Measurements from ENCODE around the gene MARF1. TPM values are rescaled to one million over a fixed set of nuclear protein-coding genes. Genes with fewer than 3 reads are reported as not detected.
"Not testable (repeated sequence)": the region's sequence is repeated elsewhere in the genome, so short reads cannot be mapped to it uniquely, and the experiment has no call there.

The MARF1 gene
- total RNA-seq, result 16.0 TPM

- intact Hi-C loops (cut with DNase I), result loop anchor here (2.0 kb wide), 3 partner anchors 30 to 552 kb away; no protein-coding TSS in a partner anchor
- Histone ChIP-seq H3K27ac (peak within 1 kb of the TSS; percentile 98), H3K36me3 (peaks cover 9 to 11% of the 10 kb centered on the region in 2 donors), H3K4me3 (peak within 1 kb of the TSS; percentile 92 to 96), H3K4me1 (peaks cover 0 to 12% of the 10 kb centered on the region in 2 donors), H3K27me3 (no peaks in the 10 kb centered on the region), H3K9me3 (no peaks in the 10 kb centered on the region)
- peak in 2 of 3 experiments; percentile 42 to 65 for TF ChIP-seq CTCF (IDR thresholded peaks at IDR 0.05)
- peak; percentile 83 to 98 for DNase-seq (ENCODE audit: low spot score in 2 of 2)
Observed at GRCh38 chr16:15643048-15643945, at the start of gene MARF1. TSS of gene MARF1 (minus strand) at chr16:15643154. CDS start at chr16:15639233, 3,921 bp downstream.

- H3K27me3 ChIP-seq; H3K4me1 ChIP-seq; H3K4me3 ChIP-seq; H3K27ac ChIP-seq; H3K9me3 ChIP-seq; DNase-seq (ENCODE audit: low spot score in 2 of 2); intact Hi-C loops (cut with DNase I): not testable (repeated sequence)
- peaks cover 47 to 78% of the 10 kb centered on the region in 2 donors for H3K36me3 ChIP-seq
Observed at GRCh38 chr16:15692508-15692907, 49.6 kb upstream of the MARF1 start.

GRCh38 chr16:15691046-15691445 is 48.1 kb upstream of the MARF1 start:
- Histone ChIP-seq H3K4me1 (peaks cover 0 to 7% of the 10 kb centered on the region in 2 donors), H3K36me3 (peaks cover 39 to 79% of the 10 kb centered on the region in 2 donors), H3K9me3 (no peaks in the 10 kb centered on the region), H3K27ac (peak overlapping the region; percentile 61 to 76), H3K4me3 (no peak overlapping the region), H3K27me3 (no peaks in the 10 kb centered on the region)
- intact Hi-C loops (cut with DNase I), result no loop called here
- TF ChIP-seq CTCF (IDR thresholded peaks at IDR 0.05), result no peak
- no peak for DNase-seq (ENCODE audit: low spot score in 2 of 2)

- H3K27ac ChIP-seq, result peak overlapping the region; percentile 61 to 76
Observed at GRCh38 chr16:15690296-15690695, 47.3 kb upstream of the MARF1 start.

GRCh38 chr16:15689290-15689689 is 46.3 kb upstream of the MARF1 start:
- H3K36me3 ChIP-seq, result peaks cover 33 to 66% of the 10 kb centered on the region in 2 donors
- H3K4me3 ChIP-seq, result no peak overlapping the region
- no peaks in the 10 kb centered on the region for H3K9me3 ChIP-seq
- intact Hi-C loops (cut with DNase I), result no loop called here
- no peak for TF ChIP-seq CTCF (IDR thresholded peaks at IDR 0.05)
- peaks cover 0 to 7% of the 10 kb centered on the region in 2 donors for H3K4me1 ChIP-seq
- H3K27me3 ChIP-seq, result no peaks in the 10 kb centered on the region
- peak overlapping the region in 1 of 2 donors; percentile 76 for H3K27ac ChIP-seq
- DNase-seq (ENCODE audit: low spot score in 2 of 2), result no peak

More at GRCh38 chr16:15690296-15690695, 47.3 kb upstream of the MARF1 start:
- Histone ChIP-seq H3K27me3 (no peaks in the 10 kb centered on the region), H3K9me3 (no peaks in the 10 kb centered on the region), H3K4me1 (peaks cover 0 to 7% of the 10 kb centered on the region in 2 donors), H3K36me3 (peaks cover 39 to 74% of the 10 kb centered on the region in 2 donors), H3K4me3 (no peak overlapping the region)
- peak in 1 of 2 donors; percentile 74 for DNase-seq (ENCODE audit: low spot score in 2 of 2)
- TF ChIP-seq CTCF (IDR thresholded peaks at IDR 0.05), result no peak
- intact Hi-C loops (cut with DNase I), result no loop called here

GRCh38 chr16:15686287-15686686 is 43.3 kb upstream of the MARF1 start:
- intact Hi-C loops (cut with DNase I), result no loop called here
- H3K27ac ChIP-seq, result no peak overlapping the region
- TF ChIP-seq CTCF (IDR thresholded peaks at IDR 0.05), result no peak
- no peak for DNase-seq (ENCODE audit: low spot score in 2 of 2)
- H3K4me1 ChIP-seq, result peaks cover 0 to 15% of the 10 kb centered on the region in 2 donors
- peaks cover 10 to 43% of the 10 kb centered on the region in 2 donors for H3K36me3 ChIP-seq
- no peak overlapping the region for H3K4me3 ChIP-seq
- H3K9me3 ChIP-seq, result no peaks in the 10 kb centered on the region
- H3K27me3 ChIP-seq, result no peaks in the 10 kb centered on the region
